Motor neuron (in vitro differentiated cells): ENCODE measurements around the gene VAPA. TPM values are rescaled to one million over a fixed set of nuclear protein-coding genes. Genes with fewer than 3 reads are reported as not detected.

Experiments used
- total RNA-seq, 8 experiments: library from RNA; unstranded; fragments of 300-600 nt; gene quantifications; 2 replicates each; pipeline versions ENCODE4 v1.2.3 to v1.2.4, GENCODE V29; 2022

The VAPA gene
- total RNA-seq, 8 experiments from 2014 or later: 81.6 to 188 (median 123) TPM

Other genes starting within 250 kb of the VAPA start
- 10 to 100 TPM in 4 of 8 experiments, 1 to 10 TPM in 4; 2.8 to 55.2 (median 21.1) TPM for gene RAB31, start 205.7 kb upstream of the VAPA start, total RNA-seq
- under 1 TPM in 6 of 8 experiments, not detected in 2; 0.13 to 0.97 (median 0.29) TPM for gene TXNDC2, start 28.0 kb upstream of the VAPA start, total RNA-seq